ENCODE measurements around the gene GALC.

- TF ChIP-seq, protein P1, sequence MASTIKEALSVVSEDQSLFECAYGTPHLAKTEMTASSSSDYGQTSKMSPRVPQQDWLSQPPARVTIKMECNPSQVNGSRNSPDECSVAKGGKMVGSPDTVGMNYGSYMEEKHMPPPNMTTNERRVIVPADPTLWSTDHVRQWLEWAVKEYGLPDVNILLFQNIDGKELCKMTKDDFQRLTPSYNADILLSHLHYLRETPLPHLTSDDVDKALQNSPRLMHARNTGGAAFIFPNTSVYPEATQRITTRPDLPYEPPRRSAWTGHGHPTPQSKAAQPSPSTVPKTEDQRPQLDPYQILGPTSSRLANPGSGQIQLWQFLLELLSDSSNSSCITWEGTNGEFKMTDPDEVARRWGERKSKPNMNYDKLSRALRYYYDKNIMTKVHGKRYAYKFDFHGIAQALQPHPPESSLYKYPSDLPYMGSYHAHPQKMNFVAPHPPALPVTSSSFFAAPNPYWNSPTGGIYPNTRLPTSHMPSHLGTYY (CRISPR knock-in tag; IDR thresholded peaks at IDR 0.05) = no peak
- TF ChIP-seq, protein P2, sequence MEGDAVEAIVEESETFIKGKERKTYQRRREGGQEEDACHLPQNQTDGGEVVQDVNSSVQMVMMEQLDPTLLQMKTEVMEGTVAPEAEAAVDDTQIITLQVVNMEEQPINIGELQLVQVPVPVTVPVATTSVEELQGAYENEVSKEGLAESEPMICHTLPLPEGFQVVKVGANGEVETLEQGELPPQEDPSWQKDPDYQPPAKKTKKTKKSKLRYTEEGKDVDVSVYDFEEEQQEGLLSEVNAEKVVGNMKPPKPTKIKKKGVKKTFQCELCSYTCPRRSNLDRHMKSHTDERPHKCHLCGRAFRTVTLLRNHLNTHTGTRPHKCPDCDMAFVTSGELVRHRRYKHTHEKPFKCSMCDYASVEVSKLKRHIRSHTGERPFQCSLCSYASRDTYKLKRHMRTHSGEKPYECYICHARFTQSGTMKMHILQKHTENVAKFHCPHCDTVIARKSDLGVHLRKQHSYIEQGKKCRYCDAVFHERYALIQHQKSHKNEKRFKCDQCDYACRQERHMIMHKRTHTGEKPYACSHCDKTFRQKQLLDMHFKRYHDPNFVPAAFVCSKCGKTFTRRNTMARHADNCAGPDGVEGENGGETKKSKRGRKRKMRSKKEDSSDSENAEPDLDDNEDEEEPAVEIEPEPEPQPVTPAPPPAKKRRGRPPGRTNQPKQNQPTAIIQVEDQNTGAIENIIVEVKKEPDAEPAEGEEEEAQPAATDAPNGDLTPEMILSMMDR (IDR thresholded peaks at IDR 0.05) = no peak
- TF ChIP-seq, protein P3, sequence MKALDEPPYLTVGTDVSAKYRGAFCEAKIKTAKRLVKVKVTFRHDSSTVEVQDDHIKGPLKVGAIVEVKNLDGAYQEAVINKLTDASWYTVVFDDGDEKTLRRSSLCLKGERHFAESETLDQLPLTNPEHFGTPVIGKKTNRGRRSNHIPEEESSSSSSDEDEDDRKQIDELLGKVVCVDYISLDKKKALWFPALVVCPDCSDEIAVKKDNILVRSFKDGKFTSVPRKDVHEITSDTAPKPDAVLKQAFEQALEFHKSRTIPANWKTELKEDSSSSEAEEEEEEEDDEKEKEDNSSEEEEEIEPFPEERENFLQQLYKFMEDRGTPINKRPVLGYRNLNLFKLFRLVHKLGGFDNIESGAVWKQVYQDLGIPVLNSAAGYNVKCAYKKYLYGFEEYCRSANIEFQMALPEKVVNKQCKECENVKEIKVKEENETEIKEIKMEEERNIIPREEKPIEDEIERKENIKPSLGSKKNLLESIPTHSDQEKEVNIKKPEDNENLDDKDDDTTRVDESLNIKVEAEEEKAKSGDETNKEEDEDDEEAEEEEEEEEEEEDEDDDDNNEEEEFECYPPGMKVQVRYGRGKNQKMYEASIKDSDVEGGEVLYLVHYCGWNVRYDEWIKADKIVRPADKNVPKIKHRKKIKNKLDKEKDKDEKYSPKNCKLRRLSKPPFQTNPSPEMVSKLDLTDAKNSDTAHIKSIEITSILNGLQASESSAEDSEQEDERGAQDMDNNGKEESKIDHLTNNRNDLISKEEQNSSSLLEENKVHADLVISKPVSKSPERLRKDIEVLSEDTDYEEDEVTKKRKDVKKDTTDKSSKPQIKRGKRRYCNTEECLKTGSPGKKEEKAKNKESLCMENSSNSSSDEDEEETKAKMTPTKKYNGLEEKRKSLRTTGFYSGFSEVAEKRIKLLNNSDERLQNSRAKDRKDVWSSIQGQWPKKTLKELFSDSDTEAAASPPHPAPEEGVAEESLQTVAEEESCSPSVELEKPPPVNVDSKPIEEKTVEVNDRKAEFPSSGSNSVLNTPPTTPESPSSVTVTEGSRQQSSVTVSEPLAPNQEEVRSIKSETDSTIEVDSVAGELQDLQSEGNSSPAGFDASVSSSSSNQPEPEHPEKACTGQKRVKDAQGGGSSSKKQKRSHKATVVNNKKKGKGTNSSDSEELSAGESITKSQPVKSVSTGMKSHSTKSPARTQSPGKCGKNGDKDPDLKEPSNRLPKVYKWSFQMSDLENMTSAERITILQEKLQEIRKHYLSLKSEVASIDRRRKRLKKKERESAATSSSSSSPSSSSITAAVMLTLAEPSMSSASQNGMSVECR (CRISPR knock-in tag; IDR thresholded peaks at IDR 0.05; ENCODE audit: borderline replicate concordance) = no peak
- TF ChIP-seq ZNF512 (CRISPR knock-in tag; IDR thresholded peaks at IDR 0.05; ENCODE audit: borderline replicate concordance) (no peak), STAT6 (CRISPR knock-in tag; conservative IDR thresholded peaks at IDR 0.05; ENCODE audit: low read depth) (no peak), USF2 (CRISPR knock-in tag; IDR thresholded peaks at IDR 0.05) (no peak), JUN (CRISPR knock-in tag; IDR thresholded peaks at IDR 0.05) (no peak), FOXJ3 (CRISPR knock-in tag; IDR thresholded peaks at IDR 0.05; ENCODE audit: borderline replicate concordance) (no peak), ZNF263 (CRISPR knock-in tag; IDR thresholded peaks at IDR 0.05; ENCODE audit: low read depth) (no peak), MLX (CRISPR knock-in tag; IDR thresholded peaks at IDR 0.05) (no peak), ZNF219 (CRISPR knock-in tag; IDR thresholded peaks at IDR 0.05; ENCODE audit: borderline replicate concordance) (no peak)
Observed at GRCh38 chr14:88017535-88017934, 24.6 kb upstream of the GALC start.

All from WTC11 (cell line).